Psoas muscle (tissue), 8 donors: ENCODE data around the gene RABGAP1L. TPM values are rescaled to one million over a fixed set of nuclear protein-coding genes. Genes with fewer than 3 reads are reported as not detected.

Experiments used
- ATAC-seq, 4 donors: fragments of 200-7000 bp; cut with Tn5 transposase; one replicate each; pipeline ENCODE4 v1.9.1; 2020; ENCODE audit warnings: moderate library complexity in 3 of 4, mild to moderate bottlenecking in 2 of 4
- DNase-seq, 2 donors: peaks; one replicate each; pipeline ENCODE4 v3.0.0-alpha.2; 2020
- H3K27ac ChIP-seq: fragments of 200-600 bp; one replicate; pipeline ENCODE4 v1.8.0; 2022
- H3K27me3 ChIP-seq, 3 donors: fragments of 200-600 bp in 1 of 3; one replicate each; pipeline versions ENCODE4 v1.6.1 to v1.8.0; 2013 to 2022; ENCODE audit warnings: low read length in 2 of 3, mild to moderate bottlenecking in 2 of 3, moderate library complexity in 1 of 3; ENCODE audit not compliant: insufficient read depth in 3 of 3
- H3K36me3 ChIP-seq, 2 donors: fragments of 200-600 bp in 1 of 2; one replicate each; pipeline versions ENCODE4 v1.6.1 to v1.8.0; 2013 to 2022; ENCODE audit warnings: low read depth in 1 of 2, mild to moderate bottlenecking in 1 of 2, moderate library complexity in 1 of 2; ENCODE audit not compliant: insufficient read depth in 1 of 2
- H3K4me1 ChIP-seq: fragments of 200-600 bp; one replicate; pipeline ENCODE4 v1.8.0; 2022
- H3K4me3 ChIP-seq: fragments of 200-600 bp; one replicate; pipeline ENCODE4 v1.8.0; 2022; ENCODE audit warnings: mild to moderate bottlenecking
- H3K9me3 ChIP-seq: fragments of 200-600 bp; one replicate; pipeline ENCODE4 v1.8.0; 2022
- WGBS, 3 donors: extraction: QIAGEN DNeasy Blood & Tissue Kit; methylation state at CpG; one replicate each; pipeline versions ENCODE4 v1.1.6 to v1.1.7; 2013; 5-methylcytosine and 5-hydroxymethylcytosine counted together
- intact Hi-C, 2 donors: fragments of 100-400 bp; cut with DNase I; formaldehyde crosslinking; loops; one replicate each; pipeline versions ENCODE4 v1.11.0 to v1.14.2; 2022
- polyA plus RNA-seq, 3 donors: library from polyadenylated mRNA; stranded (reverse); fragments of 200-250 nt; gene quantifications; one replicate each; pipeline ENCODE4 v1.2.3, GENCODE V29; 2013
- total RNA-seq, 4 donors: library from RNA; stranded (reverse); fragmentation: NEBNext Ultra II Directional in 2 of 4; extraction: Animal tissue kit (Norgen Biotek cat#: 25700) in 2 of 4; gene quantifications; one replicate each; pipeline versions ENCODE4 v1.2.1 to v1.2.4, GENCODE V29; 2021 to 2023
- TF ChIP-seq, protein P1 (sequence below): fragments of 200-600 bp; IDR thresholded peaks from one replicate; pipeline ENCODE4 v1.8.0; 2022; ENCODE audit warnings: antibody characterized with exemption
- donor health status: healthy with polysubstance abuse.
- donor health status: DM: no; HTN: no; CAD: no; lungs with moderate emphysema.
- donor health status: Bipolar disorder and iron deficiency.
- donor health status: healthy.
- donor health status: DM: yes; HTN: yes; CAD: no.
- donor health status: DM: no; HTN: no; CAD: no.
- donor health status: DM: no; HTN: no; CAD: no.
- donor health status: DM: yes; HTN: yes; CAD: no.

RABGAP1L gene
- total and polyA plus RNA-seq, 7 donors = 2.9 to 14.4 (median 8.7) TPM

DNA sequence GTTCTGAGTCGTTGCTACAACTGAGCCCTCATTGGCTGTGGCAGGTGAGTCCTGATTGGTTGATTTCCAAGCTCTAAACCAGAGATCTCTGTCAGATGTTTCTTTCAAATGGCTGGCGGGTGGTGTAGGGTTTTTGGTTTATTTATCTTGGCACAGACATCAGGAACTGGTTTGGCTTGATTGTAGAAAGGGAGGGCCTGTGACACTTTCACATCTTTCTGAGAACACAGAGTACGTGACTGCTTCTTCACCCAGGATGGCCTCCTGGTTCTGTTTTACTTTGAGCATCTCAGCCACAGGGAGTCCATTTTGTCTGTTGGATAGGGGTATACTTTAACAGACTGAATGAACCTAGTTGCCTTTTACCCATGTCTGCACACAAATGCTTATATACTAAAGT is 199.0 kb downstream of the RABGAP1L start:
- Histone ChIP-seq H3K4me1 (no peaks in the 10 kb centered on the region), H3K9me3 (peaks cover 4% of the 10 kb centered on the region), H3K36me3 (peaks cover 0 to 3% of the 10 kb centered on the region in 2 donors), H3K27me3 (no peaks in the 10 kb centered on the region), H3K27ac (no peak overlapping the region), H3K4me3 (no peak overlapping the region)
- no peak for ATAC-seq
- WGBS, 3 donors = 77% methylated on average over 3 of the region's 3 CpGs
- no peak for DNase-seq
- intact Hi-C loops = no loop called here
- TF ChIP-seq, protein P1, sequence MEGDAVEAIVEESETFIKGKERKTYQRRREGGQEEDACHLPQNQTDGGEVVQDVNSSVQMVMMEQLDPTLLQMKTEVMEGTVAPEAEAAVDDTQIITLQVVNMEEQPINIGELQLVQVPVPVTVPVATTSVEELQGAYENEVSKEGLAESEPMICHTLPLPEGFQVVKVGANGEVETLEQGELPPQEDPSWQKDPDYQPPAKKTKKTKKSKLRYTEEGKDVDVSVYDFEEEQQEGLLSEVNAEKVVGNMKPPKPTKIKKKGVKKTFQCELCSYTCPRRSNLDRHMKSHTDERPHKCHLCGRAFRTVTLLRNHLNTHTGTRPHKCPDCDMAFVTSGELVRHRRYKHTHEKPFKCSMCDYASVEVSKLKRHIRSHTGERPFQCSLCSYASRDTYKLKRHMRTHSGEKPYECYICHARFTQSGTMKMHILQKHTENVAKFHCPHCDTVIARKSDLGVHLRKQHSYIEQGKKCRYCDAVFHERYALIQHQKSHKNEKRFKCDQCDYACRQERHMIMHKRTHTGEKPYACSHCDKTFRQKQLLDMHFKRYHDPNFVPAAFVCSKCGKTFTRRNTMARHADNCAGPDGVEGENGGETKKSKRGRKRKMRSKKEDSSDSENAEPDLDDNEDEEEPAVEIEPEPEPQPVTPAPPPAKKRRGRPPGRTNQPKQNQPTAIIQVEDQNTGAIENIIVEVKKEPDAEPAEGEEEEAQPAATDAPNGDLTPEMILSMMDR = no peak

DNA sequence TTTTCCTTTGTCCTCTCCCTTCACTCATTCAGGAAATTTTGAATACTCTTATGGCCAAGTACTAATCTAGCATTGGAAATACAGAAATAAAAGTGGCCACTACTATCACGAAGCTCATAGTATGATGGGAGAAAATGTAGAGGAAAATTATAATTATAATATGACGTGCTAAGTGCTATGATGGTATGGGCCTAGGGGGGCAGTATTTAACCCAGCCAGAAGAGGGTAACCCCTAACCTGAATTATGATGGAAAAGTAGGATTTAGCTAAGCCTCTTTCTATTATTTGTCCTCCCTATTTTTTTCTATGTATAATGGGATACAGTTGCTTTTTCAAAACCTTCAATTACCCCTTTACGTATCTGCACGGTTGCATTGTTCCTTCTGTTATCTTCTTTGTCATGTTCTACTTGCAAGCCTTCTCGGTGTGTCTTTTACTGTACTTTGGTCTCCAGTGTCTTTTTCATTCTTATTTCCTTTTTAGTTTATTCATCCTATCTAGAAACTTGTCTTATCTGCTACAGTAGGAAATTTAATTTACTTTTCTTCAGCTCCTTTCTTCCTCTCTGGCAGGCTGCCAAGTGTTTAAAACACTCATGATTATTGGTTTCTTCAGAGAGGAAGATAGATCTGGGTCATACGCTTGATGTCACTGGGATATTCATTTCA is 199.6 kb downstream of the RABGAP1L start:
- TF ChIP-seq, protein P1 = no peak
- peaks cover 0 to 3% of the 10 kb centered on the region in 2 donors for H3K36me3 ChIP-seq
- H3K27me3 ChIP-seq = no peaks in the 10 kb centered on the region
- no peak overlapping the region for H3K4me3 ChIP-seq
- H3K4me1 ChIP-seq = no peaks in the 10 kb centered on the region
- intact Hi-C loops = no loop called here
- H3K27ac ChIP-seq = no peak overlapping the region
- DNase-seq (no peak), ATAC-seq (no peak)
- peaks cover 4% of the 10 kb centered on the region for H3K9me3 ChIP-seq
- WGBS, 3 donors = 90 to 93% (median 92%) methylated on average over 6 of the region's 6 CpGs

DNA sequence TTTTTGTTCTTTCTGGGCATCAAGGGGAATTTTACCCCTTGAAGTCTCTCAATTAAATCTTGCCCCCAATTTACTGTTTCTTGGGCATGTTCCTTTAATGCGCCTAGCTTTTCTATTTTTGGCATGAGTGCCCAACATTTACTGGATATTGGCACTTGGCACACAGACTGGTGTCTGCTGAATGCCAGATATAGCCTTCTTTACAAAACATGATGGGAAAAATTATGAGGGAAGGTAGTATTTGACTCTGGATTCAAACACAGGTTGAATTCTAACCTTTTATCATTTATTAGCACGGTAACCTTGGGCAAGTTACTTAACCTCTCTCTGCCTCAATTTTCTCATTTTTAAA is 200.1 kb downstream of the RABGAP1L start:
- Histone ChIP-seq H3K36me3 (peaks cover 0 to 3% of the 10 kb centered on the region in 2 donors), H3K27me3 (no peaks in the 10 kb centered on the region), H3K27ac (no peak overlapping the region), H3K4me1 (no peaks in the 10 kb centered on the region), H3K4me3 (no peak overlapping the region), H3K9me3 (peaks cover 4% of the 10 kb centered on the region)
- no peak for ATAC-seq
- WGBS, 3 donors = 82 to 91% (median 85%) methylated on average over 2 of the region's 2 CpGs
- TF ChIP-seq, protein P1 = no peak
- no peak for DNase-seq
- intact Hi-C loops = no loop called here

DNA sequence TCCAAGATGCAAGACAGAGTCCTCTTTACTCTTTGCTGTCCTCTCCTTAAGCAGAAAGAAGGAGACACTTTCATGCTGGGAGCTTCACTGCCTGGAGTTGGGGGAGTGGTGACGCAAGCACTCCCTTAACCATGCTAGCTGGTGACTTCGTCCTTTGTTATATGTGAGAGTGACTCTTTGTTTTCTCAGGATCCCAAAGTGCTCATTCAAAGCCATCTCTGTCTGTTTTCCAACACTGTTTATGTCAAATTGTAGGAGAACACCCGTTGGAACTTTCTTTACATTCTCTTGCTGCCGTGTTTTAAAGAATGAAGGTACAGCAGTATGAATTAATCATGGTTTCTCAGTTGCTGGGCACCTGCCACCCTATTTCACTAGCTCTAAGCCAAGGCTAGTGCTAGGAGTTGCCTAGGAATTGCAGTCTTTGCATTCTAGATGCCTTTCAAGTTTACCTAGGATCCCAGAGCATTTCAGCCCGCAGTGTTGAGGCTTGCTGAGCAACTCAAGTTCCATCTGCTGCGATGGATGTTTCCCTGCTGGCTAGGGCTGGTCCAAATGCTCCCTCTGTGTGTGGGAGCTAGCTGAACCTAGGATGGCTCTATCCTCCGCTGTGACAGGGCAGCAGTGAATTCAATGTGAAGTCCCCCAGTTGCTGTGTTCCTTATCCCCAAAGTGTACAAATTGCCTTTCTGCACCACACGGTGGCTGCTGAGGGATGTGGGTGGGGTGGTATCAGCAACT is 205.8 kb downstream of the RABGAP1L start:
- Histone ChIP-seq H3K9me3 (peaks cover 4% of the 10 kb centered on the region), H3K4me1 (no peaks in the 10 kb centered on the region), H3K4me3 (no peak overlapping the region), H3K27ac (no peak overlapping the region), H3K36me3 (no peaks in the 10 kb centered on the region), H3K27me3 (no peaks in the 10 kb centered on the region)
- DNase-seq = no peak
- TF ChIP-seq, protein P1 = no peak
- WGBS, 3 donors = 88 to 92% (median 90%) methylated on average over 8 of the region's 8 CpGs
- intact Hi-C loops = no loop called here
- ATAC-seq = no peak
